GM21619 (cell line): ENCODE data around the gene ANXA11.

Source experiments
- ATAC-seq: cut with Tn5 transposase; IDR thresholded peaks from one replicate; pipeline ENCODE4 v1.9.1; 2021; ENCODE audit not compliant: unreplicated experiment

The ANXA11 gene

GRCh38 chr10:80167471-80168161 is 37.7 kb downstream of the ANXA11 start:
- ATAC-seq: no peak

GRCh38 chr10:80166581-80167470 is 38.5 kb downstream of the ANXA11 start:
- no peak for ATAC-seq

GRCh38 chr10:80165173-80165572 is 40.2 kb downstream of the ANXA11 start:
- ATAC-seq: no peak

- no peak for ATAC-seq
These were observed 40.7 kb downstream of the ANXA11 start for GRCh38 chr10:80164596-80164995.

GRCh38 chr10:80163741-80164341 is 41.5 kb downstream of the ANXA11 start:
- ATAC-seq: no peak

- ATAC-seq: no peak
These were observed 43.8 kb downstream of the ANXA11 start for GRCh38 chr10:80161321-80162083.

- no peak for ATAC-seq
These were observed 44.7 kb downstream of the ANXA11 start for GRCh38 chr10:80160361-80161320.

- ATAC-seq: no peak
These were observed 46.0 kb downstream of the ANXA11 start for GRCh38 chr10:80159166-80159873.

- ATAC-seq: no peak
These were observed 46.7 kb downstream of the ANXA11 start for GRCh38 chr10:80158598-80159127.

- ATAC-seq: no peak
These were observed 47.2 kb downstream of the ANXA11 start for GRCh38 chr10:80158126-80158525.

GRCh38 chr10:80157561-80157960 is 47.8 kb downstream of the ANXA11 start:
- ATAC-seq: no peak

- ATAC-seq: no peak
These were observed 49.1 kb downstream of the ANXA11 start for GRCh38 chr10:80156216-80156615.

GRCh38 chr10:80155696-80156215 is 49.6 kb downstream of the ANXA11 start:
- no peak for ATAC-seq

- ATAC-seq: no peak
These were observed 50.2 kb downstream of the ANXA11 start for GRCh38 chr10:80154978-80155695.

GRCh38 chr10:80154626-80154977 is 50.7 kb downstream of the ANXA11 start:
- no peak for ATAC-seq

GRCh38 chr10:80153460-80153859 is 51.9 kb downstream of the ANXA11 start:
- no peak for ATAC-seq

- no peak for ATAC-seq
These were observed 52.5 kb downstream of the ANXA11 start for GRCh38 chr10:80152820-80153219.

- no peak for ATAC-seq
These were observed 55.2 kb downstream of the ANXA11 start for GRCh38 chr10:80150172-80150571.
